Mesenchymal stem cell (in vitro differentiated cells and primary cell): ENCODE data around the gene DRAP1.

ENCODE experiments used
- DNase-seq: peaks from one replicate; pipeline ENCODE4 v3.0.0-alpha.2; 2013
- H2AFZ ChIP-seq: one replicate; pipeline ENCODE4 v1.6.1; 2013; ENCODE audit warnings: low read depth, mild to moderate bottlenecking, control low read depth, inconsistent platforms, low read length, moderate library complexity
- H2AK5ac ChIP-seq: 2 replicates; pipeline ENCODE4 v1.6.1; 2013; ENCODE audit warnings: low read length, moderate library complexity, mild to moderate bottlenecking, inconsistent platforms; ENCODE audit not compliant: severe bottlenecking
- H2BK120ac ChIP-seq: one replicate; pipeline ENCODE4 v1.6.1; 2013; ENCODE audit warnings: low read depth, mild to moderate bottlenecking, inconsistent platforms, low read length, moderate library complexity
- H2BK12ac ChIP-seq, 2 experiments: one replicate each; pipeline ENCODE4 v1.6.1; 2013; ENCODE audit warnings: inconsistent platforms in 2 of 2, low read length in 2 of 2, mild to moderate bottlenecking in 2 of 2, moderate library complexity in 2 of 2, control low read depth in 1 of 2
- H2BK15ac ChIP-seq: one replicate; pipeline ENCODE4 v1.6.1; 2013; ENCODE audit warnings: mild to moderate bottlenecking, low read depth, inconsistent platforms; ENCODE audit not compliant: poor library complexity, severe bottlenecking
- H2BK5ac ChIP-seq: 2 replicates; pipeline ENCODE4 v1.6.1; 2013; ENCODE audit warnings: low read depth, mild to moderate bottlenecking, low read length, control low read depth, inconsistent platforms; ENCODE audit not compliant: poor library complexity, severe bottlenecking
- H3K14ac ChIP-seq, 2 experiments: one replicate each; pipeline ENCODE4 v1.6.1; 2013; ENCODE audit warnings: inconsistent platforms in 2 of 2, low read length in 2 of 2, control low read depth in 1 of 2, mild to moderate bottlenecking in 1 of 2, moderate library complexity in 1 of 2
- H3K18ac ChIP-seq, 2 experiments: one replicate each; pipeline ENCODE4 v1.6.1; 2013; ENCODE audit warnings: inconsistent platforms in 2 of 2, low read length in 2 of 2, control low read depth in 1 of 2, low read depth in 1 of 2, mild to moderate bottlenecking in 1 of 2
- H3K23ac ChIP-seq, 2 experiments: one replicate each; pipeline ENCODE4 v1.6.1; 2013; ENCODE audit warnings: inconsistent platforms in 2 of 2, low read length in 2 of 2, mild to moderate bottlenecking in 2 of 2, moderate library complexity in 2 of 2, control low read depth in 1 of 2
- H3K27ac ChIP-seq: 2 replicates; pipeline ENCODE4 v1.5.1; 2013; ENCODE audit warnings: mild to moderate bottlenecking, moderate library complexity, low read length, control low read depth, inconsistent platforms; ENCODE audit not compliant: poor library complexity, severe bottlenecking
- H3K27me3 ChIP-seq, 2 experiments: 2 replicates each; pipeline versions ENCODE4 v1.6.1 to v1.7.0; 2013; ENCODE audit warnings: low read length in 2 of 2, mild to moderate bottlenecking in 2 of 2, moderate library complexity in 2 of 2, control low read depth in 1 of 2, inconsistent platforms in 1 of 2; ENCODE audit not compliant: control insufficient read depth in 1 of 2, insufficient read depth in 1 of 2
- H3K36me3 ChIP-seq, 2 experiments: 2 replicates each; pipeline versions ENCODE4 v1.6.1 to v1.7.0; 2013; ENCODE audit warnings: low read length in 2 of 2, control low read depth in 1 of 2, inconsistent platforms in 1 of 2, low read depth in 1 of 2, mild to moderate bottlenecking in 1 of 2; ENCODE audit not compliant: insufficient read depth in 2 of 2, control insufficient read depth in 1 of 2
- H3K4ac ChIP-seq, 2 experiments: one replicate each; pipeline ENCODE4 v1.6.1; 2013; ENCODE audit warnings: inconsistent platforms in 2 of 2, low read length in 2 of 2, mild to moderate bottlenecking in 2 of 2, moderate library complexity in 2 of 2, control low read depth in 1 of 2, low read depth in 1 of 2
- H3K4me1 ChIP-seq: 2 replicates; pipeline ENCODE4 v1.6.1; 2013; ENCODE audit warnings: low read depth, low read length, control low read depth; ENCODE audit not compliant: control insufficient read depth, insufficient read depth
- H3K4me2 ChIP-seq: 2 replicates; pipeline ENCODE4 v1.6.1; 2013; ENCODE audit warnings: low read length, mild to moderate bottlenecking, inconsistent platforms; ENCODE audit not compliant: poor library complexity, severe bottlenecking
- H3K4me3 ChIP-seq, 2 experiments: 2 replicates each; pipeline versions ENCODE4 v1.5.1 to v1.7.0; 2013; ENCODE audit warnings: low read length in 2 of 2, mild to moderate bottlenecking in 2 of 2, control low read depth in 1 of 2, low read depth in 1 of 2; ENCODE audit not compliant: insufficient read depth in 1 of 2
- H3K79me1 ChIP-seq: replicated peaks from 2 replicates; pipeline ENCODE4 v1.6.1; 2013; ENCODE audit warnings: mild to moderate bottlenecking, control low read depth, low read length, inconsistent platforms; ENCODE audit not compliant: poor library complexity, severe bottlenecking
- H3K9ac ChIP-seq: 2 replicates; pipeline ENCODE4 v1.7.0; 2013; ENCODE audit warnings: mild to moderate bottlenecking, low read length, moderate library complexity
- H3K9me3 ChIP-seq: 2 replicates; pipeline ENCODE4 v1.7.0; 2013; ENCODE audit warnings: mild to moderate bottlenecking, low read length; ENCODE audit not compliant: control insufficient read depth
- H4K8ac ChIP-seq: one replicate; pipeline ENCODE4 v1.6.1; 2013; ENCODE audit warnings: inconsistent platforms, mild to moderate bottlenecking, low read length, moderate library complexity
- H4K91ac ChIP-seq: one replicate; pipeline ENCODE4 v1.6.1; 2013; ENCODE audit warnings: mild to moderate bottlenecking, low read length, inconsistent platforms
- WGBS: methylation state at CpG from one replicate; pipeline ENCODE4 v1.1.7; 2013; ENCODE audit warnings: mixed read lengths; 5-methylcytosine and 5-hydroxymethylcytosine counted together

The DRAP1 gene

GRCh38 chr11:65932558-65932919 is 13.3 kb downstream of the DRAP1 start:
- H2BK120ac ChIP-seq = no peak overlapping the region
- H3K79me1 ChIP-seq = no peaks in the 10 kb centered on the region
- H4K91ac ChIP-seq = no peak overlapping the region
- no peak overlapping the region for H3K27ac ChIP-seq
- no peak overlapping the region for H2BK12ac ChIP-seq
- no peak overlapping the region for H3K18ac ChIP-seq
- H3K9me3 ChIP-seq = no peaks in the 10 kb centered on the region
- H2AK5ac ChIP-seq = no peak overlapping the region
- H2BK5ac ChIP-seq = no peak overlapping the region
- H2AFZ ChIP-seq = no peak overlapping the region
- no peak overlapping the region for H3K4me2 ChIP-seq
- H3K4ac ChIP-seq = no peak overlapping the region
- H4K8ac ChIP-seq = no peak overlapping the region
- DNase-seq = no peak
- H3K4me3 ChIP-seq = no peak overlapping the region
- no peaks in the 10 kb centered on the region for H3K27me3 ChIP-seq
- no peaks in the 10 kb centered on the region for H3K4me1 ChIP-seq
- H2BK15ac ChIP-seq = no peak overlapping the region
- 63% methylated on average over 9 of the region's 9 CpGs for WGBS
- no peak overlapping the region for H3K14ac ChIP-seq
- no peak overlapping the region for H3K9ac ChIP-seq
- no peak overlapping the region for H3K23ac ChIP-seq
- H3K36me3 ChIP-seq = no peaks in the 10 kb centered on the region

GRCh38 chr11:65934014-65934413 is 14.8 kb downstream of the DRAP1 start:
- H3K79me1 ChIP-seq = no peaks in the 10 kb centered on the region
- no peak overlapping the region for H2BK12ac ChIP-seq
- H2AFZ ChIP-seq = no peak overlapping the region
- H3K4me1 ChIP-seq = no peaks in the 10 kb centered on the region
- no peak overlapping the region for H3K23ac ChIP-seq
- no peak overlapping the region for H3K14ac ChIP-seq
- no peak overlapping the region for H2BK120ac ChIP-seq
- H3K27ac ChIP-seq = no peak overlapping the region
- no peak overlapping the region for H2BK5ac ChIP-seq
- no peak overlapping the region for H3K4ac ChIP-seq
- H3K18ac ChIP-seq = no peak overlapping the region
- H4K91ac ChIP-seq = no peak overlapping the region
- no peak overlapping the region for H3K4me3 ChIP-seq
- H3K9me3 ChIP-seq = no peaks in the 10 kb centered on the region
- H2BK15ac ChIP-seq = no peak overlapping the region
- H3K36me3 ChIP-seq = no peaks in the 10 kb centered on the region
- H2AK5ac ChIP-seq = no peak overlapping the region
- no peak overlapping the region for H3K4me2 ChIP-seq
- H3K9ac ChIP-seq = no peak overlapping the region
- no peak overlapping the region for H4K8ac ChIP-seq
- 100% methylated on average over 1 of the region's 4 CpGs for WGBS
- no peak for DNase-seq
- no peaks in the 10 kb centered on the region for H3K27me3 ChIP-seq

GRCh38 chr11:65937766-65938165 is 18.5 kb downstream of the DRAP1 start:
- Histone ChIP-seq H3K4me3 (no peak overlapping the region), H3K9ac (no peak overlapping the region), H2AK5ac (no peak overlapping the region), H3K27me3 (no peaks in the 10 kb centered on the region), H4K91ac (no peak overlapping the region), H2BK15ac (no peak overlapping the region), H2BK5ac (no peak overlapping the region), H3K36me3 (no peaks in the 10 kb centered on the region), H3K79me1 (no peaks in the 10 kb centered on the region), H2AFZ (no peak overlapping the region), H3K18ac (no peak overlapping the region), H3K27ac (no peak overlapping the region), H3K4me2 (no peak overlapping the region), H3K4me1 (peaks cover 2% of the 10 kb centered on the region), H4K8ac (no peak overlapping the region), H3K9me3 (no peaks in the 10 kb centered on the region), H3K4ac (no peak overlapping the region), H3K23ac (no peak overlapping the region), H3K14ac (no peak overlapping the region), H2BK120ac (no peak overlapping the region), H2BK12ac (no peak overlapping the region)
- no peak for DNase-seq
- 55% methylated on average over 3 of the region's 4 CpGs for WGBS

GRCh38 chr11:65941720-65942310 is 22.6 kb downstream of the DRAP1 start:
- H2BK120ac ChIP-seq = no peak overlapping the region
- no peak overlapping the region for H2BK15ac ChIP-seq
- H3K27ac ChIP-seq = no peak overlapping the region
- H3K27me3 ChIP-seq = peaks cover 0 to 2% of the 10 kb centered on the region in 2 experiments
- H3K4me3 ChIP-seq = peak overlapping the region in 1 of 2 experiments; percentile 29
- no peak overlapping the region for H2BK5ac ChIP-seq
- peak overlapping the region; percentile 39 for H3K9ac ChIP-seq
- H3K4ac ChIP-seq = no peak overlapping the region
- H2AFZ ChIP-seq = no peak overlapping the region
- no peaks in the 10 kb centered on the region for H3K36me3 ChIP-seq
- H3K4me1 ChIP-seq = peaks cover 2% of the 10 kb centered on the region
- H3K9me3 ChIP-seq = no peaks in the 10 kb centered on the region
- DNase-seq = no peak
- H4K91ac ChIP-seq = no peak overlapping the region
- H3K79me1 ChIP-seq = no peaks in the 10 kb centered on the region
- no peak overlapping the region for H3K4me2 ChIP-seq
- no peak overlapping the region for H2BK12ac ChIP-seq
- no peak overlapping the region for H3K23ac ChIP-seq
- no peak overlapping the region for H3K14ac ChIP-seq
- H2AK5ac ChIP-seq = no peak overlapping the region
- WGBS = 86% methylated on average over 9 of the region's 9 CpGs
- H4K8ac ChIP-seq = no peak overlapping the region
- H3K18ac ChIP-seq = no peak overlapping the region
